ENCODE data around the gene TRIM64C.
"Not testable (repeated sequence)": the region's sequence is repeated elsewhere in the genome, so short reads cannot be mapped to it uniquely, and the experiment has no call there.

The TRIM64C gene

GRCh38 chr11:49059012-49059411 is at the start of gene TRIM64C:
TRIM64C (minus strand) TSS chr11:49059112; CDS start chr11:49059112, 0 bp downstream.
- not testable (repeated sequence) for ATAC-seq, DNase-seq

GRCh38 chr11:49102356-49102755 is 43.4 kb upstream of the TRIM64C start:
- DNase-seq, ATAC-seq: not testable (repeated sequence)

- not testable (repeated sequence) for ATAC-seq, DNase-seq
These were observed 11.0 kb upstream of the TRIM64C start for GRCh38 chr11:49069897-49070296.

- DNase-seq, ATAC-seq: not testable (repeated sequence)
These were observed 9.1 kb downstream of the TRIM64C start for GRCh38 chr11:49049821-49050220.

- DNase-seq, ATAC-seq: not testable (repeated sequence)
These were observed 10.7 kb downstream of the TRIM64C start for GRCh38 chr11:49048229-49048628.

GRCh38 chr11:49028523-49028922 is 30.4 kb downstream of the TRIM64C start, which contains the start of gene TRIM49B:
TRIM49B (plus strand) TSS chr11:49028823; CDS start chr11:49031600, 2,777 bp downstream.
- ATAC-seq, DNase-seq: not testable (repeated sequence)
